GM19025 (cell line): Measurements from ENCODE around the gene TENM3.

Experiments
- ATAC-seq: cut with Tn5 transposase; IDR thresholded peaks from one replicate; pipeline ENCODE4 v1.9.1; 2021; ENCODE audit warnings: mild to moderate bottlenecking, low read depth, moderate library complexity; ENCODE audit not compliant: unreplicated experiment

TENM3 gene

DNA sequence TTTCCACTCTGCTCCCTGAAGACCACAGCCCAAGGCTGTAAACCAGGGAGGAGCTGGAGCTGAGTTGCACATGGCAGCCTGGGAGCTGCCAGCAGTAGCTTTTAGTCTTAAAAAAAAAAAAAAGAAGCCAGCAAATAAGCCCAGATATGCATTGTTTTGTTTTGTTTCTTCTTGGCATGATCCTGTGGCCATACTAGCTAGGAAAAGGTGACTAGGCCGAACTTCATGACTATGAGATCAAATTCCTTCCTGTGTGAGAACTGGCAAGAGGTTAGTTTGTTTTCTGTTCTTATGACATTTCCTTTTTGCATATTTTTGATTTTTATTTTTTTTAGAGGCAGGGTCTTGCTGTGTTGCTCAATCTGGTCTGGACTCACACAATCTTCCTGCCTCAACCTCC, 350.7 kb downstream of the TENM3 start:
- no peak for ATAC-seq

DNA sequence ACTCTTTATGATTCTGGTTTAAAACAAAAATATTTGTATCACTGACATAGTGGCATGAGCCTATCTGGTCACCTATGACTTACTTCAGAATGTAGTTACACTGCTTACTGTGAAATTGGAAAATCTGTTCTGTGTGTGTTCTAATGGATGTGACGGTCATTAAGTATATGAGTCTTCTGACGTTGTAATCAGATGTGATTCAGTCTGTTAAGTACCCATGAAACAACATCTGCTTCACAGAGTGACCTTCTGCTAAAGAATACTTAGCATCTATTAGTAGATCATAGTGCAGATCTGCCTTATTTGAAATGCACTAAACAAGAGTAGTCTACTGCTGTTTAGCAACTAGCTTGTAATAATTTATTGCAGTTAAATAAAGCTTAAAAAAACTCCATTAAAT, 356.9 kb downstream of the TENM3 start:
- no peak for ATAC-seq

DNA sequence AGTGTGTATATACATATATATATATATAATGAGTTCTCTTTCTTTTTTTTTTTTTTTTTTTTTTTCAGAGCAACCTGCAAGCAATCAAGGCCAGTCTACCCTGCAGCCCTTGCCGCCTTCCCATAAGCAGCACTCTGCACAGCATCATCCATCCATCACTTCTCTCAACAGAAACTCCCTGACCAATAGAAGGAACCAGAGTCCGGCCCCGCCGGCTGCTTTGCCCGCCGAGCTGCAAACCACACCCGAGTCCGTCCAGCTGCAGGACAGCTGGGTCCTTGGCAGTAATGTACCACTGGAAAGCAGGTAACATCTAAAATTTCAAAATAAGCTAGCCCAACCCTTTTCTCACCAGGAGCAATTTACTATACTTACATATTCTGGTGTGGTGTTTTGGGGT, 357.7 kb downstream of the TENM3 start:
- no peak for ATAC-seq

DNA sequence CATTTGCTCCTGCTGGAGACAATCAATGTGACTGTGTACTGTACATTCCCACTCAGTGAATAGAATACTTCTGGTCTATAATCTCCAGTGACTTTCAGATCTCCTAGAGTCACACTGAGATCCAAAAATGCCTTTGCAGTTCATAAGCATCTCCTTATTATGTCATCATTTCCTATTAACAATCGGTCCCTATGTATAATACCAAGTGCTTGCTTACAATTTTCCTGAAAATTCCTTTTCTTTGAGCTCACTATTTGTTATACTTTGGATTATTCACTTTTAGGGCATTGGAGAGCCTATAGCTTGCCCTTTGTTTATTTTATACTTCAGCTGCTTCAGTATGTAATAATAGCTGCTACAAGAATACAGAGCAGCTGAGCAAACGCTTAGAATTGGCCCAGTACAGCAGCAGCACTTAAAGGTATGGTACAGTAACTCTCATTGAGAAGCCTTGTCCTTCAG, 361.0 kb downstream of the TENM3 start:
- ATAC-seq: no peak

DNA sequence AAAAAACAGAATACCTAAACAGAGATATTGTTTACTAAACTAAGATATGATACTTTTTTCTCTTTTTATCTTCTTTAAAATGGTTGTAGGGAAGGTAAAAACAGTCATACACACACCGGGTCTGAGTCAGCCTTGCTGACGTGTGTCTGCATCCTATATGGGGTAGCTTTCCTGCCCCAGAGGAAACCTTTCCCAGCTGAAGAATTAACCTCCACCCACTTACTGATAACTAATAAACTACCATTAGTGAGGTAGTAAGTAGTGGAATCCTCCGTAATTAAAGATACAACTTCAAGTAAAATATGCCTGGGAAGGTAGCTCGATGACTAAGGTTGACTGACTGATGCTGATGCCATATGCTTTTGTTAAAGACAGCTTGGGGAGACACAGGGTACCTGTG, 361.8 kb downstream of the TENM3 start:
- ATAC-seq: no peak

DNA sequence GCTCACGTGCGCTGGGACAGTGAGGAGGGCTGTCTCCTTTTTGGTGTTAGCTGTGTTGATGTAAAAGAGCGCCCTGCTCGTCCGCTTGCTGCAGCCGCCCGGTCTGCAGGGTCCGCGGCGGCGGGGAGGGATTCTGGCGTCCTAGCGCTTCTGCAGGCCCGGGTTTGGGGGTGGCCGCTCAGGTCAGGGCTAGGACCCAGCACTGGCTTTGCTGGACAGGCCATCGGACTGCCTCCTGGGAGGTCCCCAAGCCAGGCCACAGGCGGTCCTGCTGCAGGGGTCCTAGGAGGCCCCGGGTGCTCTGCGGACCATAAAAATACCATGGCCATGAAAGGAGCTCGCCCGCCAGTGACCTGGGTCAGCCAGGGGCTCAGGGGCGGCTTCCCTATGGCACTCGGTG, 365.3 kb downstream of the TENM3 start:
- ATAC-seq: no peak

DNA sequence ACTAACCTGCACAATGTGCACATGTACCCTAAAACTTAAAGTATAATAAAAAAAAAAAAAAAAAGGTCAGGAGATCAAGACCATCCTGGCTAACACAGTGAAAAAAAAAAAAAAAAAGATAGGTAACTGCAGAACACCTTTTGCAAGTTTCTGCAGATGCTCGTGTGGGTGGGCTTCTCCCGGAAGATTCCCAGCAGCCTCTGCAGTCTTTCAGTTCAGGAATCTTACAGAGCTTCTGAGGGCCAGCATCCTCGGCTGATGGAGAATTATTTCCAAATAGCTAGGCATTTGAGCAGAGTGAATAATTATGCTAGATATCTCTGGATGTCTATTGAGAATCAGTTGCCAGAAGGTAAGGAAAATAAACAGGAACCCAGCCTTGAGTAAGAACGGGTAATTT, 373.3 kb downstream of the TENM3 start:
- no peak for ATAC-seq

DNA sequence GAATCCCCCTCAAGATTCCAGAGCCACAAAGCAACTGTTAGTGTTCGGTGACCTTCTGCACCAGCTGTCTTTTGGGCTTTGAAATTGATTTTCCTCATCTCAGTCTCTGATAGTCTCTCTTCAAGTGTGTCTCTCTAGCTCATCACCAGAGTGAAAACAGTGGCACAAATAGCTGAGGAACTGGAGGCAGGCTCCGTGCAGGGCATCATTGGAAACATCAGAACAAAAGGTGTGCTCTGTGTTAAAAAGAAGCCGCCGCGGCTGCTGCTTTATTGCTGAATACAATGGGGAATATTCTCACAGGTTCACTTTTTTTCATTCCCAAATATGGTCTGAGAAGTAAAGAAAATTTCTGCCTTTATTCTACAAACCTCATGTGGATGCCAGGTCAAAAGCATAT, 376.5 kb downstream of the TENM3 start:
- no peak for ATAC-seq

DNA sequence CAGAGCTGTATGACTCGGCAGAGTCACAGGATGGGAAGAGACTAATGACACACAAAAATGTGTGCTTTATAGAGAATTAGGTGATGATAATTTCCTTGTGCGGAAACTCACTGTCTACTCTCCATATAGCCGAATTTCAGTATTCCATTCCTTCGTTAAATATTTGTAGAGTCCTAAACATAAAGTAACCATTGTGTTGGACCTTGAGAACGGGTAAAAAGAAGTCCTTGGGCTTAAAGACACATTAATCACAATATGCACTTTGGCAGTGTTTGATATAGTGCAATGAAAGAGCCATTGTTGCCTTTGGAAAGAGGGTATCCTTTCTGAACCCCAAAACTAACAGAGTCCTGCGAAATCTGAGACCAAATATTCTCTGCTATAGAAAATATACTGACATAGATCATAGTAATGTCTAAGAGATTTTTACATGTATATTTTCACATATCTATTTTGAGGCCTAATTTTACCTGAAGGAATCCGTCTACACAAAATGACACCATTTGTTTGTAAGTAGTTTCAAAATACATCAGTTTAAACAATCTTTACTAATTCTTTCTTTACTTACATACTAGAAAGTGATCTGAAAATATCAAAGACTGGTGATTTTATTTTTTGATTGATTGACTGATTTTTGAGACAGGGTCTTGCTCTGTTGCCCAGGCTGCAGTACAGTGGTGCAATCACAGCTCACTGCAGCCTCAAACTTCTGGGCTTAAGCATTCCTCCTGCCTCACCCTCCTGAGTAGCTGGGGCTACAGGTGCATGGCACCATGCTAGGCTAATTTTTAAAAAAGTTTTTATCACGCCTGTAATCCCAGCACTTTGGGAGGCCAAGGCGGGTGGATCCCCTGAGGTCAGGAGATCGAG, 377.1 kb downstream of the TENM3 start:
- ATAC-seq: no peak

DNA sequence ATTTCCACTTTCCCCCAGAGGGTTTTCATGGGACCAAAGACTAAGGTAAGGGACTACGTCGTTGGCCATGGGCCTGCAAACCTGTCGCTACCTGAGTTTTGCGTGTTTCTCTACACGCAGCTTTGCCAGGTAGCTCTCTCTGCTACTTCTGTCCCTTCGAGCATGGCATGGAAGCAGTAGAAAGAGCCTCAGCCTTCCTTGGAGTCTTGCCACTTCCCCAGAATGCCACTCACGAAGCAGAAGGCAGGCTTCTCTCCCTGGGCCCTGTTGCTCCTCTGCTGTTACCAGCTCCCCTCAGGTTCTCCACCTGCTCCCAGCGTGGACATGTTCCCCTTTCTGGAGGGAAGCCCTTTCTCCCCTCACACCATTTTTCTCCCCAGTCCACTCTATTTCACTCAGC, 381.1 kb downstream of the TENM3 start:
- no peak for ATAC-seq

DNA sequence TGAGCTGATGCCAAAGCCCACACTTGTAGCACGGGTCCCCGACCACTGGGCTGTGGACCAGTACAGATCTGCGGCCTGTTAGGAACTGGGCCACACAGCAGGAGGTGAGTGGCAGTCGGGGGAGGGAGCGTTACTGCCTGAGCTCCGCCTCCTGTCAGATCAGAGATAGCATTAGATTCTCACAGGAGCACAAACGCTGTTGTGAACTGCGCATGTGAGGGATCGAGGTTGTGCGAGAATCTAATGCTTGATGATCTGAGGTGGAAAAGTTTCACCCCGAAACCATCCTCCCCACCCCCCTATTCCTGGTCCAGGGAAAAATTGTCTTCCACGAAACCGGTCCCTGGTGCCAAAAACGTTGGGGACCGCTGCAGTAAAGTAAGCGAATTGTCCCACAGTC, 382.0 kb downstream of the TENM3 start:
- ATAC-seq: no peak

DNA sequence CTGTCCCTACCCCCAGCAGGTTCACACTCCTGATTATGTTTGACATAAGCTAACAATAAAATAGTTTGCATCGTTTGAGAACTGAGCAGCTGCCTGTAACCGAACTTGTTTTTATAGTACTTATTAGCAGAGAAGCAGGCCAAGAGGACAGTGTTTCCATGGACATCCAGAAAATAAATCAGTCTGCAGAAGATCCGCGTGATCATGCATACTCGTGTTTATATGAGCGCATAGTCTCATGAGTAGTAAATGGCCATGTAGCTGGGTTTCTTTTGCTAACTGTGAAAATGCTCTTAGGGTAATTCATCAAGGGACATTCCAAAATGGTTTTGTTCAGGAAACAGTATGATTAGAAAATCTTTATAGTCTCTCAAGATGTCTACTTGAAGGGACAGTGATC, 384.8 kb downstream of the TENM3 start:
- ATAC-seq: no peak

DNA sequence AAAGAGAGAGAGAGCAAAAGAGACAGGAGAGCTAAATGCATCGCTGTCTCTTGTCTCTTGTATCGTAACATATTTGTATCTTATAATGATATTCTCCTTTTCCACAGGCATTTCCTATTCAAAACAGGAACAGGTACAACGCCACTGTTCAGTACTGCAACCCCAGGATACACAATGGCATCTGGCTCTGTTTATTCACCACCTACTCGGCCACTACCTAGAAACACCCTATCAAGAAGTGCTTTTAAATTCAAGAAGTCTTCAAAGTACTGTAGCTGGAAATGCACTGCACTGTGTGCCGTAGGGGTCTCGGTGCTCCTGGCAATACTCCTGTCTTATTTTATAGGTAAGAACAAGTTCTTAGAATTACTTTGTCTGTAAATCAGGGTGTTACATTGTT, 385.3 kb downstream of the TENM3 start:
- ATAC-seq: no peak

DNA sequence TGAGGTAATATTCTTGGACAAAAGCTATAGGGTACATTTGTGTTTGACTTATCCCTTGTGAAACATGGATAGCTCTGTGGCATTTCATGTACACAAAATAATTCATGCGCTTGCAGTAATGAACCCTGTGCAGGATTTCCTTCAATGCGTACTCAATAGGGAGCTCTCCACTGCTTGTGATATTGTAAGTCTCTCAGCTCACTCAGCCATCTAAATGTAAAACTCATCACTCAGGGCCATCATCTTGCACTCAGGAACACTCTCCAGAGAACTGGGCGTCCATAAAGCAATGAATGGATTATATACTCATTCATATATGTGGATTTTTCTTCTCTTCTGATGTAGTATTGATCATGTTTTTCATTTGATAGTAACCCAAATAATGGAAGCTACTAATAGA, 385.9 kb downstream of the TENM3 start:
- ATAC-seq: no peak

DNA sequence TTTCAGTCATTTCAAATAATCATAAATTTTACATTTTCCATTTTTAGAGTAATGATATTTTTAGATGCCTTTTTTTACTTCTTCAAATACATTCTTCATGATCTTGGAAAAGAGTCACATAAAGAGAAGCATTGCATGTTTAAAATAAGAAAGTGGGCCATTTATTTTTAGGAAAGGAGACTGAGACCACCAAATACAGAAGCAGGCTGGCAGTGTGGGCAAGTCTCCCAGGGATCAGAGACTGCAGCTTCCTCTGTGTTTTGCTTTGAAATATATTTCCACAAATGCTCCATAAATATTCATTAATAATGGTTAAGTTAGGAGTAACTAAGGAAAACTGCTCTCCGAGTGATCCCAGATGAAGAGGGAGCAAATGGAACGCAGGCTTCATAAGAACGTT, 397.3 kb downstream of the TENM3 start:
- ATAC-seq: no peak

DNA sequence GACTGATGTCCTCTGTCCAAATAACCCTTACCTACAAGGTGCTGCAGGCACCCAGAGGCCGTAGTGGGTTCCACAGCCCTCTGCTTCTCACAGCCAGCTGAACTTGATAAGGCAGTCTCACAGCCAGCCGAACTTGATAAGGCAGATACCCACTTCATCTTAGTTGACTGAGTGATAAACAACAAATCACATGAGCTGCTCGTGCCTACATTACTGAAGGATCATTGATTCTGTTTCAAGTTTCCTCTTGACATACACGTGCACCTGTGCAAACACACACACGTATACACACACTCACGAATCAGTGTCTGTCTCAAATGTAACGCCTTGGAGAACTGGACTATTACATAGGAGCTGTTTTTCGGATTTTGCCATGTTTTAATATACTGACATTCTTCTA, 397.7 kb downstream of the TENM3 start:
- no peak for ATAC-seq

DNA sequence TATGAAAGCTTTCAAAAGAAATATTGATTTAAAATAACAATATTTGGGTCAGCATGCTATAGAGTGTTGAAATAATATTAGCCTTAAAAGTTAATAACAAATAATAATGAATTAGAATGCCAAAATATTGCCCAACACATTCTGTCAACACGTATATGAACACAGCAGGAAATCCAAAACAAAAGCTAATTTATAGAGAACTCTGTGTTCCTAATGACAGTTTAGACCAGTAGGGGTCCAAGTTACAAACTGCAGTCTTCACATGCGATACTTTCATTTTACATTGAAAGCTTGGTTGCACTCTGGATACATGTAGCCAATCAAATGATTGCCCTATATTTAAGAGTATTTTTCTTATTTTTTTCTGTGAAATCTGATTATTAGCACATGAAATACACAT, 399.6 kb downstream of the TENM3 start:
- no peak for ATAC-seq

DNA sequence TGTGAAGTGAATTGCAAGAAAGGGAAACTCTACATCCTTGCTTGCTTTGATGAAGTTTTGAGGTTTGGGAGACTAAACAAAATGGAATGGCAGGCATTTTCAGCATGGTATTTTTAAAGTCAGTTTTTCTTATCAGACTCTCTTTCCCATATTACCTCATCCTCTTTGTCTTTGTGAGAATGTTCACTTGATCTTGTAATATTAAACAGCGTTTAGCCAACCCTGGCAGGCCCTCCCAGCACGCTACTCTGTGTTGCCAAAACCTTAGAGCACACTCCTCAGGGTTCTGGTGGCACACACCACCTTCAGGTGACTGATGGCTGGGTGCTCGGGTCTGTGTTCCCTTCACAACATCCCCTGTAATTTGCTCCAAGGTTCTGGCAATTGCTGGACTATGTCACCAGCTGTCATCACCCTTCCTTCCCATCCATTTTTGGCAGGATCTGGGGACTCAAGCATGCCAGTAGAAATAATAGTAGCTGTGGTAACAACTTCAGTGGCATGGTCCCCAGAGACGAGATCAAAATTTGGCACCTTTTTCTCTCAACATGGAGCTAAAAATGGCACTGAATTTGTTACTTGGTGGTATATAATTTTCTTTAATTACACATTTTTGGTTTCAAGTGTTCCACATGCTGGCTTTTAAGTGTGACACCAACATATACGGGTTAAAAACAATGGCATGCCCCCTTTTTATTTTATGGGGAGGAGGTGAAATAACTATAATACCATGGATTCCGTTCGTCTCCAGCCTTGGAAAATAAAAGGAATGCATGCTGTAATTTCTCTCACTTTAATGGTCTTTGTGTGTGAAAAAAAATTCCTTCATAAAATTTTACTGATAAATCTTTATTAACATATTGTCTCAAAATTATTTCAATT, 400.8 kb downstream of the TENM3 start:
- ATAC-seq: no peak

DNA sequence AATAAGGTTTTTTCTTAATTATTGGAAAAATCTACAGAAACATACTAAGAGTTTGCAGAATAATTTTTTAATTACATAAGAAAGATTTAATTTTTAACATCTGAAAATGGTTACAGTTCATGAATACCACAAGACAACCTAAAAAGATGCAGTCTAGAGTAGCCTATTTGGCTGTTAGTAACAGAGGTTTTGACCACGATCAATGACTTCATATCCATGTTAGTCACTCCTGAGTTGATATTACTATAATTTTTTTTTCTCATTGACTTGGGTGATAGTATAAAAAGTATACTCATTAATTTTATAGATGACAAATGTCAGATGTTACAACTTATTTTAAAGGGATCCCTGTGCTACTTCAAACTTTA, 401.5 kb downstream of the TENM3 start:
- ATAC-seq: no peak

DNA sequence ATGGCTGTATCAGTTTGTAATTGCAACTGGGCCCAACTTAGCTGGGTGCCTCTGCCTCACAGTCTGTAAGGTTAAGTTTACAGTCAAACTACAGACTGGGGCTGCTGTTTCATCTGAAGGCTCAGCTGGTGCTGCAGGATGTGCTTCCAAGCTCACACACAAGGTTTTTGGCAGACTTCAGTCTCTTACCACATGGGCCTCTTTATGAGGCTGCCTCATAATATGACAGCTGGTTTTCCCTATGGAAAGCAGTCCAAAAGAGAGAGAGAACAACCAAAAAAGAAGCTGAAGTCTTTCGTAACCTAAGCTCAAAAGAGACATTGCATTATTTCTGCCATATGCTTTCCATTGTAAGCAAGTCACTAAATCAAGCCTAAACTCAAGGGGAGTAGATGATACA, 402.3 kb downstream of the TENM3 start:
- no peak for ATAC-seq

DNA sequence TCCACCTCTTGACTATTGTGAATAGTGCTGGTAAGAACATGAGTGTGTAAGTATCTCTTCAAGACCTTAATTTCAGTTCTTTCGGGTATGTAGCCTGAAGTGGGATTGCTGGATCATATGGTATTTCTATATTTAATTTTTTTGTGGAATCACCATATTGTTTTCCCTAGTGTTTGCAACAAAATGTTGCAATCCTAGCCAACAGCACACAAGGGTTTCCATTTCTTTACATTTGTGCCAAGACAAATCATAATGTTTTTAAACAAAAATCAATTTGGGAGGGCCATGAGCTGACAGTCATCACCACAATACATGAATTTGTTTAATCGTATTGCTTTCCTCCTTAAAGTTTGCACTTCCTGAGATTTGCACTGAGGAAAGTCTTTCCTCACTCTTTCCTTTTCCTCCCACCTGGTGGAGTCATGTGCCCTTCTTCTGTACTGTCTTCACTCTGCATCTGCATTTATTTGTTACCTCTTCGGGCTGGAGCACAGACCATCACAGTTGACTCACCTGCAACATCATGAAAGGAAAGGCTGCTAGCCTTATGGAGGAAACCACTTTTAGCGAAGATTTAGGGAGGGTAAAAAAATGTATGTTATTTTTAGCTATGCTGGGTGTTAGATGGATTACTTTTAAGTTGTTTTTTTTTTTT, 404.6 kb downstream of the TENM3 start:
- ATAC-seq: no peak
